K562 (cell line): ENCODE data around the gene OCEL1. TPM values are rescaled to one million over a fixed set of nuclear protein-coding genes. Genes with fewer than 3 reads are reported as not detected.

Source experiments
- LARP7 ChIP-seq: fragments of 450-650 bp; IDR thresholded peaks from 2 replicates; pipeline ENCODE4 v1.6.1; 2016
- STAT5A ChIP-seq: IDR thresholded peaks from 2 replicates; pipeline ENCODE4 v1.6.1; 2012; ENCODE audit warnings: low read length, inconsistent platforms, borderline replicate concordance
- ZHX1 ChIP-seq: fragments of 150-350 bp; conservative IDR thresholded peaks from 2 replicates; pipeline ENCODE4 v1.6.1; 2014; ENCODE audit warnings: low read length
- ZNF609 ChIP-seq: sonication (generic); formaldehyde crosslinking; IDR thresholded peaks from 2 replicates; pipeline ENCODE4 v1.8.1; 2023; ENCODE audit warnings: missing genetic modification reagents, mild to moderate bottlenecking, borderline replicate concordance
- ZSCAN32 ChIP-seq: fragments of 450-650 bp; formaldehyde crosslinking; IDR thresholded peaks from 2 replicates; pipeline ENCODE4 v1.4.0; 2020; ENCODE audit warnings: mild to moderate bottlenecking, moderate library complexity
- polyA plus RNA-seq, 8 experiments: library from polyadenylated mRNA; depleted of rRNA in 4 of 8; stranded (reverse) in 5 of 8; unstranded in 3 of 8; fragments of >200 nt; fragmentation: Nextera tagmentation in 2 of 8; fragmentation: Illumina TruSeq in 1 of 8; extraction: Ambion mirVana in 2 of 8; extraction: Trizol in 1 of 8; gene quantifications; 2 replicates each; pipeline versions ENCODE4 v1.2.1 to v1.2.3, GENCODE V29; 2011 to 2014; ENCODE audit warnings: inconsistent platforms in 1 of 8, missing spikeins in 1 of 8
- total RNA-seq, 7 experiments: library from RNA; depleted of rRNA in 6 of 7; stranded (reverse); fragments of >200 nt in 6 of 7; fragmentation: Illumina TruSeq in 2 of 7; extraction: Trizol in 2 of 7; gene quantifications; 2 replicates each; pipeline versions ENCODE4 v1.2.1 to v1.2.3, GENCODE V29; 2011 to 2021; ENCODE audit warnings: low replicate concordance in 1 of 7

OCEL1 gene
- total and polyA plus RNA-seq, 9 of the 15 experiments (the other 6 are each of a cell fraction or from before 2014, with no cell fraction given): 8.0 to 38.0 (median 12.4) TPM

- no peak for TF ChIP-seq ZHX1
- no peak for TF ChIP-seq ZSCAN32 (CRISPR knock-in tag)
- no peak for TF ChIP-seq STAT5A
- no peak for TF ChIP-seq ZNF609 (CRISPR knock-in tag)
- no peak for TF ChIP-seq LARP7
- TF ChIP-seq, all 486 proteins: peak for 139
Observed at GRCh38 chr19:17266975-17267788, 41.2 kb downstream of the OCEL1 start, which contains the start of gene BABAM1 (continued).
